A673 (cell line): ENCODE measurements around the gene STOX1. TPM values are rescaled to one million over a fixed set of nuclear protein-coding genes. Genes with fewer than 3 reads are reported as not detected.
"Not testable (repeated sequence)": the region's sequence is repeated elsewhere in the genome, so short reads cannot be mapped to it uniquely, and the experiment has no call there.

Source experiments
- BruUV-seq: library from RNA; stranded (reverse); fragments of 400-500 nt; replicated peaks from 2 replicates; lab custom pipeline; 2021; lab: Mats Ljungman, UMichigan
- CTCF ChIA-PET: fragments of 300-600 bp; sonication (Branson Sonifier 250); formaldehyde crosslinking; loops from one replicate; lab custom pipeline; 2022; ENCODE audit warnings: antibody characterized with exemption; lab: Charles Lee
- POLR2A ChIA-PET: fragments of 300-600 bp; sonication (Branson Sonifier 250); formaldehyde crosslinking; loops from one replicate; lab custom pipeline; 2022; ENCODE audit warnings: antibody characterized with exemption; ENCODE audit not compliant: low non-redundant PET; lab: Charles Lee
- DNase-seq: peaks from one replicate; pipeline ENCODE4 v3.0.0-alpha.2; 2015; ENCODE audit warnings: low spot score
- H3K27ac ChIP-seq: fragments of 200-600 bp; sonication (generic); 2 replicates; pipeline ENCODE4 v1.5.1; 2016; ENCODE audit warnings: mixed run types, low read depth, mild to moderate bottlenecking, mixed read lengths, antibody characterized with exemption, low read length; ENCODE audit not compliant: poor library complexity, severe bottlenecking
- H3K27me3 ChIP-seq: fragments of 200-600 bp; sonication (generic); replicated peaks from 2 replicates; pipeline ENCODE4 v1.6.1; 2017; ENCODE audit warnings: mixed run types, low read depth, mild to moderate bottlenecking, mixed read lengths, antibody characterized with exemption, low read length; ENCODE audit not compliant: insufficient read depth, poor library complexity
- H3K36me3 ChIP-seq: fragments of 200-600 bp; sonication (generic); 2 replicates; pipeline ENCODE4 v1.6.1; 2016; ENCODE audit warnings: mixed run types, mild to moderate bottlenecking, mixed read lengths, antibody characterized with exemption, low read length; ENCODE audit not compliant: insufficient read depth, poor library complexity, severe bottlenecking
- H3K4me1 ChIP-seq: fragments of 200-600 bp; sonication (generic); 2 replicates; pipeline ENCODE4 v1.6.1; 2017; ENCODE audit warnings: mixed run types, mild to moderate bottlenecking, mixed read lengths, antibody characterized with exemption, low read length; ENCODE audit not compliant: insufficient read depth, poor library complexity, severe bottlenecking
- H3K4me3 ChIP-seq: fragments of 200-600 bp; sonication (generic); 2 replicates; pipeline ENCODE4 v1.5.1; 2016; ENCODE audit warnings: low read depth, mixed run types, mild to moderate bottlenecking, mixed read lengths, low read length; ENCODE audit not compliant: poor library complexity, severe bottlenecking
- H3K9me3 ChIP-seq: fragments of 200-600 bp; sonication (generic); 2 replicates; pipeline ENCODE4 v1.6.1; 2016; ENCODE audit warnings: mixed run types, low read depth, mild to moderate bottlenecking, mixed read lengths, antibody characterized with exemption, low read length; ENCODE audit not compliant: poor library complexity, severe bottlenecking
- CTCF ChIP-seq: fragments of 300-800, 200-600 bp; sonication (generic); conservative IDR thresholded peaks from 2 replicates; pipeline ENCODE4 v1.5.1; 2017; ENCODE audit warnings: low read depth, mild to moderate bottlenecking, antibody characterized with exemption, low read length, moderate library complexity, mixed read lengths
- EZH2 ChIP-seq: fragments of 200-600 bp; sonication (generic); IDR thresholded peaks from 2 replicates; pipeline ENCODE4 v1.6.1; 2017; ENCODE audit warnings: borderline replicate concordance, low read depth, mild to moderate bottlenecking, mixed read lengths, antibody characterized with exemption, low read length; ENCODE audit not compliant: poor library complexity, severe bottlenecking
- intact Hi-C: fragments of 100-400 bp; cut with micrococcal nuclease; formaldehyde crosslinking; loops from one replicate; pipeline ENCODE4 v1.10.0; 2022; ENCODE audit not compliant: unreplicated experiment
- total RNA-seq: library from RNA; stranded (reverse); gene quantifications from 2 replicates; pipeline ENCODE4 v1.2.3, GENCODE V29; 2021

The STOX1 gene
- total RNA-seq, 1 experiment from 2014 or later, result 2.1 TPM

DNA sequence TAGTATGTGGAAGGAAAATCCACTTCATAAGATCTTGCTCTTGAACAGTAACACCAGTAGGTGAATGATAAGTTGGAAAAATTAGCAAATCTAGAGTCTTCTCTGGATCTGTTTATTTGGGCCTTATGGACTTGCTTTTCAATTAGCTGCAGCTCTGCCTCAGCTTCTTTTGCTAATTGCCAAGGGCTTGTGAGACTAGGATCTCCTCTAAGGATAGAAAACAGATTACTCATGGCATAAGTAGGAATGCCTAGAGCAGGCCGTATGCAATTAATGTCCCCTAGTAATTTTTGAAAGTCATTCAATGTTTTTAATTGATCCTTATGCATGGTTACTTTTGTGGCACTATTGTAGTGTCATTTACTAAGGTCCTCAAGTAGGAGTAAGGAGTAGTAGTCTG, 37.3 kb downstream of the STOX1 start:
- TF ChIP-seq CTCF, result no peak
- TF ChIP-seq EZH2, result no peak
- H3K9me3 ChIP-seq, result peaks cover 13% of the 10 kb centered on the region
- BruUV-seq, result no TSS peak
- peaks cover under 1% of the 10 kb centered on the region for H3K27me3 ChIP-seq
- H3K27ac ChIP-seq, result no peak overlapping the region
- intact Hi-C loops, result no loop called here
- no peaks in the 10 kb centered on the region for H3K36me3 ChIP-seq
- CTCF ChIA-PET, result no interaction called here
- DNase-seq, result no peak
- H3K4me3 ChIP-seq, result no peak overlapping the region
- H3K4me1 ChIP-seq, result no peaks in the 10 kb centered on the region
- POLR2A ChIA-PET, result interaction anchor here (0.5 to 0.6 kb wide), 2 partner anchors 11 to 121 kb away, joined by 3 to 5 read pairs; no protein-coding TSS in a partner anchor

GRCh38 chr10:68868173-68868572, 40.8 kb downstream of the STOX1 start:
- DNase-seq, H3K36me3 ChIP-seq, CTCF ChIA-PET, H3K27me3 ChIP-seq, H3K9me3 ChIP-seq, H3K4me3 ChIP-seq, BruUV-seq, intact Hi-C loops, H3K27ac ChIP-seq, POLR2A ChIA-PET: not testable (repeated sequence)
- H3K4me1 ChIP-seq, result peaks cover 20% of the 10 kb centered on the region

DNA sequence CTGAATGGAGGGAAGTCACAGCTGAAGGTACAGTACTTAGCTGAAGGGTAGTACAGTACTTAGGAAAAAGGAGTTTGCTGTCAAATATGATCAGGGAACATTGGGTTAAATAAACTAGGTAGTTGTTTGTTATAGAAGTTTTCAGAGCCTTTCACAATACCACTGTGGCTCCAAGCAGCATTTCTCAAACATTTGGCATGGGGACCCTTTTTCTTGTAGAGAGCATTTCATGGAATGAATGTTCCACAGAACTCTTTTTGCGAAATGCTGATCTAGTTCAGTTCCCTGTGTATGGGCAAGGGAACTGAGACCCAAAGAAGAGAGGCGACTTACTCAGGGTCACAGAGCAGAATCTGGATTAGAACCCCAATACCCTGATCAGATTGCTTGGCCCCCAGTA, 42.3 kb downstream of the STOX1 start:
- intact Hi-C loops, result no loop called here
- no peak overlapping the region for H3K4me3 ChIP-seq
- peaks cover 9% of the 10 kb centered on the region for H3K27me3 ChIP-seq
- BruUV-seq, result no TSS peak
- no peak for DNase-seq
- H3K36me3 ChIP-seq, result no peaks in the 10 kb centered on the region
- peaks cover 20% of the 10 kb centered on the region for H3K4me1 ChIP-seq
- no peaks in the 10 kb centered on the region for H3K9me3 ChIP-seq
- TF ChIP-seq EZH2 (no peak), CTCF (no peak)
- POLR2A ChIA-PET, result no interaction called here
- H3K27ac ChIP-seq, result no peak overlapping the region
- CTCF ChIA-PET, result no interaction called here

- intact Hi-C loops, result no loop called here
- Histone ChIP-seq H3K4me3 (no peak overlapping the region), H3K36me3 (no peaks in the 10 kb centered on the region), H3K4me1 (peaks cover 20% of the 10 kb centered on the region), H3K9me3 (no peaks in the 10 kb centered on the region), H3K27me3 (peaks cover 9% of the 10 kb centered on the region), H3K27ac (no peak overlapping the region)
- CTCF ChIA-PET, result no interaction called here
- POLR2A ChIA-PET, result no interaction called here
- no peak for DNase-seq
- TF ChIP-seq EZH2 (no peak), CTCF (no peak)
- no TSS peak for BruUV-seq
Observed at GRCh38 chr10:68870061-68870460, 42.7 kb downstream of the STOX1 start.
